Esophagus muscularis mucosa (tissue), 3 donors: ENCODE data around the gene DOCK8.

Experiments
- CTCF ChIP-seq, 3 experiments: fragments of 200-600 bp in 2 of 3; fragments of 450-650 bp in 1 of 3; sonication (generic) in 2 of 3; IDR thresholded peaks; one replicate each; pipeline ENCODE4 v1.5.1; 2017 to 2019; ENCODE audit warnings: antibody characterized with exemption in 3 of 3, mild to moderate bottlenecking in 2 of 3, moderate library complexity in 1 of 3
- POLR2A ChIP-seq: fragments of 450-650 bp; IDR thresholded peaks from one replicate; pipeline ENCODE4 v1.6.1; 2017; ENCODE audit warnings: antibody characterized with exemption, moderate library complexity, mild to moderate bottlenecking, low read depth
- POLR2AphosphoS5 ChIP-seq, 2 donors: sonication (generic); formaldehyde crosslinking; IDR thresholded peaks; one replicate each; pipeline ENCODE4 v1.6.1; 2017; ENCODE audit warnings: antibody characterized with exemption in 2 of 2

- TF ChIP-seq CTCF (IDR thresholded peaks at IDR 0.05) (no peak), POLR2AphosphoS5 (IDR thresholded peaks at IDR 0.05) (no peak), POLR2A (no peak)
Measured at GRCh38 chr9:462121-462520, 247.5 kb downstream of the DOCK8 start.
